IMR-90 (cell line): ENCODE data around the gene CTTN. TPM values are rescaled to one million over a fixed set of nuclear protein-coding genes. Genes with fewer than 3 reads are reported as not detected.

Experiments used
- ATAC-seq: fragments of 200-7000 bp; cut with Tn5 transposase; 2 replicates; pipeline ENCODE4 v1.9.1; 2020; ENCODE audit warnings: low read depth, mild to moderate bottlenecking, moderate library complexity
- BruUV-seq: library from RNA; stranded (reverse); fragments of 400-500 nt; replicated peaks from 2 replicates; lab custom pipeline; 2021; lab: Mats Ljungman, UMichigan
- CTCF ChIA-PET: fragments of 300-600 bp; formaldehyde crosslinking; extraction: SDS; loops from one replicate; lab custom pipeline; 2021; ENCODE audit warnings: antibody characterized with exemption; lab: Yijun Ruan, JAX
- POLR2A ChIA-PET: fragments of 300-600 bp; sonication (Branson Sonifier 250); formaldehyde crosslinking; loops from one replicate; lab custom pipeline; 2022; ENCODE audit warnings: antibody characterized with exemption; ENCODE audit not compliant: unreplicated experiment; lab: Charles Lee
- DNase-seq: peaks from one replicate; pipeline ENCODE4 v3.0.0; 2013
- H2AFZ ChIP-seq: replicated peaks from 2 replicates; pipeline ENCODE3; 2013; ENCODE audit warnings: low read length, mild to moderate bottlenecking; ENCODE audit not compliant: poor library complexity
- H2AK5ac ChIP-seq: 2 replicates; pipeline ENCODE4 v1.6.1; 2013; ENCODE audit warnings: low read depth, low read length, inconsistent platforms
- H2AK9ac ChIP-seq: replicated peaks from 2 replicates; pipeline ENCODE3; 2013; ENCODE audit warnings: mild to moderate bottlenecking, low read depth, low read length, moderate library complexity; ENCODE audit not compliant: poor library complexity
- H2BK120ac ChIP-seq: 2 replicates; pipeline ENCODE4 v1.6.1; 2013; ENCODE audit warnings: low read depth, low read length, inconsistent platforms
- H2BK15ac ChIP-seq: 3 replicates; pipeline ENCODE4 v1.6.1; 2013; ENCODE audit warnings: low read depth, low read length, inconsistent platforms
- H2BK20ac ChIP-seq: 2 replicates; pipeline ENCODE4 v1.6.1; 2013; ENCODE audit warnings: low read depth, mild to moderate bottlenecking, inconsistent platforms, low read length, moderate library complexity
- H2BK5ac ChIP-seq: 2 replicates; pipeline ENCODE4 v1.6.1; 2013; ENCODE audit warnings: mild to moderate bottlenecking, low read depth, low read length, inconsistent platforms; ENCODE audit not compliant: poor library complexity, severe bottlenecking
- H3K14ac ChIP-seq: replicated peaks from 2 replicates; pipeline ENCODE4 v1.6.1; 2013; ENCODE audit warnings: low read depth, low read length, inconsistent platforms
- H3K18ac ChIP-seq: 2 replicates; pipeline ENCODE4 v1.6.1; 2013; ENCODE audit warnings: low read depth, low read length, control low read depth
- H3K23ac ChIP-seq: 2 replicates; pipeline ENCODE4 v1.6.1; 2013; ENCODE audit warnings: low read depth, low read length, inconsistent platforms
- H3K27ac ChIP-seq: 2 replicates; pipeline ENCODE4 v1.5.1; 2013; ENCODE audit warnings: mild to moderate bottlenecking, control low read depth, low read length; ENCODE audit not compliant: insufficient read depth
- H3K27me3 ChIP-seq: 2 replicates; pipeline ENCODE4 v1.6.1; 2013; ENCODE audit warnings: low read length; ENCODE audit not compliant: control insufficient read depth, insufficient read depth
- H3K36me3 ChIP-seq: 2 replicates; pipeline ENCODE4 v1.6.1; 2013; ENCODE audit warnings: low read length, mixed read lengths; ENCODE audit not compliant: control insufficient read depth, insufficient read depth
- H3K4ac ChIP-seq: 2 replicates; pipeline ENCODE4 v1.6.1; 2013; ENCODE audit warnings: low read depth, low read length, inconsistent platforms
- H3K4me1 ChIP-seq: 2 replicates; pipeline ENCODE4 v1.6.1; 2013; ENCODE audit warnings: low read length, mixed read lengths; ENCODE audit not compliant: control insufficient read depth, insufficient read depth
- H3K4me2 ChIP-seq: 2 replicates; pipeline ENCODE4 v1.6.1; 2013; ENCODE audit warnings: low read depth, mild to moderate bottlenecking, control low read depth, low read length, moderate library complexity
- H3K4me3 ChIP-seq: 2 replicates; pipeline ENCODE4 v1.5.1; 2013; ENCODE audit warnings: low read depth, mild to moderate bottlenecking, control low read depth, low read length, moderate library complexity; ENCODE audit not compliant: insufficient read depth
- H3K56ac ChIP-seq: 2 replicates; pipeline ENCODE4 v1.6.1; 2013; ENCODE audit warnings: low read length, inconsistent platforms; ENCODE audit not compliant: insufficient read depth; ENCODE audit errors: extremely low read depth
- H3K79me1 ChIP-seq, 2 experiments: 2 replicates each; pipeline ENCODE4 v1.6.1; 2013; ENCODE audit warnings: low read length in 2 of 2, inconsistent platforms in 1 of 2, low read depth in 1 of 2
- H3K9ac ChIP-seq: 2 replicates; pipeline ENCODE4 v1.6.1; 2013; ENCODE audit warnings: low read depth, low read length, control low read depth
- H3K9me1 ChIP-seq: 2 replicates; pipeline ENCODE4 v1.6.1; 2013; ENCODE audit warnings: low read length, inconsistent platforms; ENCODE audit not compliant: insufficient read depth
- H3K9me3 ChIP-seq: 2 replicates; pipeline ENCODE4 v1.6.1; 2013; ENCODE audit warnings: low read length; ENCODE audit not compliant: control insufficient read depth, insufficient read depth
- H4K20me1 ChIP-seq: 2 replicates; pipeline ENCODE4 v1.6.1; 2013; ENCODE audit warnings: low read length, inconsistent platforms; ENCODE audit not compliant: insufficient read depth
- H4K5ac ChIP-seq: 2 replicates; pipeline ENCODE4 v1.6.1; 2013; ENCODE audit warnings: mild to moderate bottlenecking, low read depth, low read length, control low read depth
- H4K8ac ChIP-seq, 2 experiments: 2 replicates each; pipeline ENCODE4 v1.6.1; 2013; ENCODE audit warnings: low read depth in 2 of 2, low read length in 2 of 2, control low read depth in 1 of 2, inconsistent platforms in 1 of 2
- H4K91ac ChIP-seq: 2 replicates; pipeline ENCODE4 v1.6.1; 2013; ENCODE audit warnings: low read depth, low read length, inconsistent platforms; ENCODE audit not compliant: insufficient read depth
- BHLHE40 ChIP-seq: fragments of 150-350 bp; IDR thresholded peaks from 2 replicates; pipeline ENCODE4 v1.6.1; 2016; ENCODE audit warnings: mild to moderate bottlenecking, low read depth, low read length
- CEBPB ChIP-seq: IDR thresholded peaks from 2 replicates; pipeline ENCODE4 v1.6.1; 2012; ENCODE audit warnings: low read depth, low read length, improper control_type of control experiment
- CHD1 ChIP-seq: IDR thresholded peaks from 2 replicates; pipeline ENCODE4 v1.6.1; 2012; ENCODE audit warnings: low read depth, low read length, improper control_type of control experiment
- ELK1 ChIP-seq: fragments of 150-350 bp; IDR thresholded peaks from 2 replicates; pipeline ENCODE4 v1.6.1; 2016; ENCODE audit warnings: low read depth, mild to moderate bottlenecking, low read length, moderate library complexity, borderline replicate concordance
- FOS ChIP-seq: fragments of 150-350 bp; IDR thresholded peaks from 2 replicates; pipeline ENCODE4 v1.6.1; 2016; ENCODE audit warnings: low read depth, low read length
- MAFK ChIP-seq: IDR thresholded peaks from 2 replicates; pipeline ENCODE4 v1.6.1; 2012; ENCODE audit warnings: low read depth, low read length, improper control_type of control experiment
- MAZ ChIP-seq: IDR thresholded peaks from 2 replicates; pipeline ENCODE4 v1.6.1; 2012; ENCODE audit warnings: low read depth, mild to moderate bottlenecking, low read length, improper control_type of control experiment, moderate library complexity, borderline replicate concordance
- NFE2L2 ChIP-seq: fragments of 150-350 bp; IDR thresholded peaks from 2 replicates; pipeline ENCODE4 v1.6.1; 2016; ENCODE audit warnings: low read depth, mild to moderate bottlenecking, low read length
- POLR2A ChIP-seq: IDR thresholded peaks from 2 replicates; pipeline ENCODE4 v1.6.1; 2012; ENCODE audit warnings: mild to moderate bottlenecking, low read depth, low read length
- RAD21 ChIP-seq: IDR thresholded peaks from 2 replicates; pipeline ENCODE4 v1.6.1; 2012; ENCODE audit warnings: low read length, improper control_type of control experiment
- RCOR1 ChIP-seq: IDR thresholded peaks from 2 replicates; pipeline ENCODE4 v1.6.1; 2012; ENCODE audit warnings: mild to moderate bottlenecking, low read length, improper control_type of control experiment; ENCODE audit not compliant: insufficient replicate concordance
- RFX5 ChIP-seq: IDR thresholded peaks from 2 replicates; pipeline ENCODE4 v1.8.0; 2012; ENCODE audit warnings: low read depth, mild to moderate bottlenecking, low read length, moderate library complexity
- SMC3 ChIP-seq: fragments of 150-350 bp; IDR thresholded peaks from 2 replicates; pipeline ENCODE4 v1.6.1; 2016; ENCODE audit warnings: low read depth, mild to moderate bottlenecking, antibody characterized with exemption, low read length, moderate library complexity
- USF2 ChIP-seq: fragments of 150-350 bp; IDR thresholded peaks from 2 replicates; pipeline ENCODE4 v1.6.1; 2017; ENCODE audit warnings: mild to moderate bottlenecking, antibody characterized with exemption, low read length, low read depth
- WGBS, 2 experiments: methylation state at CpG; one replicate each; pipeline versions ENCODE4 v1.1.5 to v1.1.7; 2013; ENCODE audit warnings: missing lambda C conversion rate in 2 of 2; ENCODE audit not compliant: insufficient read length in 1 of 2; ENCODE audit errors: extremely low coverage in 2 of 2; 5-methylcytosine and 5-hydroxymethylcytosine counted together
- dilution Hi-C: fragments of 300-500 bp; cut with HindIII; formaldehyde crosslinking; loops from one replicate; pipeline ENCODE4 v1.14.3; 2018; ENCODE audit warnings: low sequenced_read_pairs; ENCODE audit not compliant: unreplicated experiment
- in situ Hi-C: fragments of 300-500 bp; cut with MboI; formaldehyde crosslinking; loops from 3 replicates; pipeline ENCODE4 v1.14.3; 2019; ENCODE audit warnings: low sequenced_read_pairs, inconsistent platforms, mixed read lengths
- intact Hi-C: fragments of 100-400 bp; cut with micrococcal nuclease; formaldehyde crosslinking; loops from 2 replicates; pipeline ENCODE4 v1.10.0; 2022
- polyA plus RNA-seq, 3 experiments: library from polyadenylated mRNA; depleted of rRNA; stranded (reverse); fragments of >200 nt; gene quantifications; 2 replicates each; pipeline ENCODE4 v1.2.3, GENCODE V29; 2012; ENCODE audit warnings: low replicate concordance in 1 of 3
- total RNA-seq: library from RNA; depleted of rRNA; stranded (reverse); fragments of >200 nt; gene quantifications from 2 replicates; pipeline ENCODE4 v1.2.3, GENCODE V29; 2012
- TF ChIP-seq, protein P1 (sequence below): conservative IDR thresholded peaks from 2 replicates; pipeline ENCODE4 v1.5.1; 2012; ENCODE audit warnings: mild to moderate bottlenecking, low read depth, low read length, improper control_type of control experiment

CTTN gene
- total and polyA plus RNA-seq, 2 of the 4 experiments (the other 2 are of a cell fraction) = 287 to 296 TPM

DNA sequence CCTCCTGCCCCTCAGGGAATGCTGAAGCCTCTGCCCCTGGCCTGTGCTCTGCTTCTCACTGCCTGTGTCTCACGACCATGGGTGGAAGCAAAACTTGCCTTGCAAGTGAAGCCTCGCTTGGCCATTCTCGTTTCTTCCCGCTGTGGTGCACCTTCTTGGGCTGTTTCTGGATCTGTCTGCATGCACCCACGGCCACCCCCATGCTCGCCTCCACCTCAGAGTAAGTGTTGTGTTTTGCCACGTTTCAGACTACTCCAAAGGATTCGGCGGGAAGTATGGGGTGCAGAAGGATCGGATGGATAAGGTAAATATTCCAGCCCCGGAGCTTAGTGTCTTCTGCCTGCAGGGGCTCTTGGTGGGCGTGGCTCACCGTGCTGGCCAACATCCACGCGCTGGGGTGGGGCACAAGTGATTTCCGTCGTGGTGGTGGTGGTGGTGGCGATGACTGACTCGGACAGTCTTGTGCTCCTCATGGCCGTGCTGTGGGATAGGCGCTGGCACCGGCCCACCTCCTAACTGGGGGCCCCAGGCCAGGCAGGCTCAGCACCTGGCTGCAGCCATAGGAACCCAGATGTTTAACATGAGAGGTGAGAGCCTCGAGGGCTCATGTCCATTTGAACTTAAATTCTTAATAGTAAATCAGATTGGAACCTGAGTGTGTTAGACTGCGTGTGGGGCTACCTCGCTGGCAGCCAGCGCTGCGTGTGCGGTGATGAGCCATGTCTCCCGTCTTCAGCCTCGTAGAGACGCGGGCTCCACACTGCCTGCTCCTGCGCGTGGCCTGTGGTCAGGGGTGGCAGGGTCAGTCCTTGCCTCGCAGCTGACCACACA lies 24.6 kb downstream of the CTTN start:
- Histone ChIP-seq H2BK20ac (no peak overlapping the region), H3K27ac (no peak overlapping the region), H3K56ac (no peak overlapping the region), H4K20me1 (peaks cover 75% of the 10 kb centered on the region), H3K9me1 (peaks cover 25% of the 10 kb centered on the region), H3K4me1 (peaks cover 7% of the 10 kb centered on the region; the same call in 1 of the 2 replicates), H3K4me3 (no peak overlapping the region), H2AK9ac (no peak overlapping the region), H4K91ac (no peak overlapping the region), H3K9me3 (no peaks in the 10 kb centered on the region), H3K18ac (no peak overlapping the region), H3K9ac (no peak overlapping the region), H3K14ac (no peak overlapping the region), H4K5ac (no peak overlapping the region), H3K4me2 (no peak overlapping the region), H2AFZ (peak overlapping the region; percentile 27), H4K8ac (no peak overlapping the region), H3K79me1 (peaks cover 25 to 78% of the 10 kb centered on the region in 2 experiments), H2BK15ac (no peak overlapping the region), H2BK5ac (no peak overlapping the region), H3K23ac (no peak overlapping the region), H2BK120ac (no peak overlapping the region), H2AK5ac (peak overlapping the region; percentile 16; the same call in 1 of the 2 replicates), H3K36me3 (peaks cover 80% of the 10 kb centered on the region), H3K4ac (no peak overlapping the region), H3K27me3 (no peaks in the 10 kb centered on the region)
- DNase-seq = no peak
- intact Hi-C loops (no loop called here), dilution Hi-C loops (no loop called here), in situ Hi-C loops (no loop called here)
- no peak for ATAC-seq
- BruUV-seq = no TSS peak
- WGBS, 2 experiments = 92% methylated on average over 17 of the region's 35 CpGs; no CpG with 5 or more reads in 1 of the 2 experiments
- ChIA-PET POLR2A (no interaction called here), CTCF (no interaction called here)
- TF ChIP-seq POLR2A = no peak
- TF ChIP-seq NFE2L2 = no peak
- no peak for TF ChIP-seq MAFK
- no peak for TF ChIP-seq CEBPB
- TF ChIP-seq CHD1 = no peak
- no peak for TF ChIP-seq RCOR1
- no peak for TF ChIP-seq RAD21
- no peak for TF ChIP-seq RFX5
- TF ChIP-seq BHLHE40 = no peak
- no peak for TF ChIP-seq USF2
- no peak for TF ChIP-seq ELK1
- TF ChIP-seq, protein P1, sequence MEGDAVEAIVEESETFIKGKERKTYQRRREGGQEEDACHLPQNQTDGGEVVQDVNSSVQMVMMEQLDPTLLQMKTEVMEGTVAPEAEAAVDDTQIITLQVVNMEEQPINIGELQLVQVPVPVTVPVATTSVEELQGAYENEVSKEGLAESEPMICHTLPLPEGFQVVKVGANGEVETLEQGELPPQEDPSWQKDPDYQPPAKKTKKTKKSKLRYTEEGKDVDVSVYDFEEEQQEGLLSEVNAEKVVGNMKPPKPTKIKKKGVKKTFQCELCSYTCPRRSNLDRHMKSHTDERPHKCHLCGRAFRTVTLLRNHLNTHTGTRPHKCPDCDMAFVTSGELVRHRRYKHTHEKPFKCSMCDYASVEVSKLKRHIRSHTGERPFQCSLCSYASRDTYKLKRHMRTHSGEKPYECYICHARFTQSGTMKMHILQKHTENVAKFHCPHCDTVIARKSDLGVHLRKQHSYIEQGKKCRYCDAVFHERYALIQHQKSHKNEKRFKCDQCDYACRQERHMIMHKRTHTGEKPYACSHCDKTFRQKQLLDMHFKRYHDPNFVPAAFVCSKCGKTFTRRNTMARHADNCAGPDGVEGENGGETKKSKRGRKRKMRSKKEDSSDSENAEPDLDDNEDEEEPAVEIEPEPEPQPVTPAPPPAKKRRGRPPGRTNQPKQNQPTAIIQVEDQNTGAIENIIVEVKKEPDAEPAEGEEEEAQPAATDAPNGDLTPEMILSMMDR = no peak
- TF ChIP-seq MAZ = no peak
- TF ChIP-seq FOS = no peak
- no peak for TF ChIP-seq SMC3
